HEK293 (cell line): ENCODE measurements around the gene FRMPD4.
A peak's percentile ranks its signal among the peaks of the same experiment; 100 is the strongest.

Experiments
- CTCF ChIA-PET: fragments of 350-600 bp; formaldehyde crosslinking; extraction: SDS; loops from one replicate; lab custom pipeline; 2021; ENCODE audit warnings: antibody characterized with exemption; lab: Yijun Ruan, JAX
- POLR2A ChIA-PET: fragments of 300-600 bp; formaldehyde crosslinking; extraction: SDS; loops from one replicate; lab custom pipeline; 2020; ENCODE audit warnings: antibody characterized with exemption, inconsistent platforms; lab: Yijun Ruan, JAX
- H3K27ac ChIP-seq: fragments of 200-500 bp; sonication (Bioruptor generic); 2 replicates; pipeline ENCODE4 v1.5.1; 2014; ENCODE audit warnings: low read depth, low read length, control low read depth, inconsistent platforms; ENCODE audit errors: extremely low read depth
- H3K36me3 ChIP-seq, 2 experiments: fragments of 200-500 bp in 1 of 2; sonication (Bioruptor generic) in 1 of 2; 1 replicate in 1 of 2; 2 replicates in 1 of 2; pipeline ENCODE4 v1.5.1; 2014 to 2017; ENCODE audit warnings: inconsistent platforms in 2 of 2, low read length in 2 of 2; ENCODE audit not compliant: control insufficient read depth in 2 of 2, insufficient read depth in 1 of 2
- H3K4me1 ChIP-seq: fragments of 200-500 bp; sonication (Bioruptor generic); 2 replicates; pipeline ENCODE4 v1.5.1; 2014; ENCODE audit warnings: mild to moderate bottlenecking, low read length, inconsistent platforms; ENCODE audit not compliant: control insufficient read depth, insufficient read depth
- H3K4me3 ChIP-seq: 2 replicates; pipeline ENCODE4 v1.5.1; 2011; ENCODE audit warnings: low read depth, mild to moderate bottlenecking, control low read depth, low read length, moderate library complexity
- H3K9me3 ChIP-seq: fragments of 200-500 bp; sonication (Bioruptor generic); 2 replicates; pipeline ENCODE4 v1.5.1; 2014; ENCODE audit warnings: low read depth, low read length, inconsistent platforms; ENCODE audit not compliant: control insufficient read depth, insufficient read depth
- BCL11B ChIP-seq: fragments of 450-650 bp; formaldehyde crosslinking; IDR thresholded peaks from 2 replicates; pipeline ENCODE4 v1.5.1; 2016; ENCODE audit warnings: low read depth, missing biosample characterization, missing genetic modification characterization
- CTCF ChIP-seq: fragments of 450-650 bp; formaldehyde crosslinking; IDR thresholded peaks from 2 replicates; pipeline ENCODE4 v1.5.1; 2016; ENCODE audit warnings: missing biosample characterization, missing genetic modification characterization
- EGR2 ChIP-seq: fragments of 450-650 bp; formaldehyde crosslinking; IDR thresholded peaks from 2 replicates; pipeline ENCODE4 v1.5.1; 2016; ENCODE audit warnings: low read depth, missing biosample characterization, missing genetic modification characterization
- GFI1B ChIP-seq: fragments of 450-650 bp; formaldehyde crosslinking; IDR thresholded peaks from 2 replicates; pipeline ENCODE4 v1.5.1; 2016; ENCODE audit warnings: missing biosample characterization, missing genetic modification characterization
- HOXC10 ChIP-seq: sonication (generic); formaldehyde crosslinking; IDR thresholded peaks from 2 replicates; pipeline ENCODE4 v1.8.1; 2023; ENCODE audit warnings: mild to moderate bottlenecking, missing genetic modification reagents
- OSR2 ChIP-seq: fragments of 450-650 bp; formaldehyde crosslinking; IDR thresholded peaks from 2 replicates; pipeline ENCODE4 v1.5.1; 2016; ENCODE audit warnings: missing biosample characterization, missing genetic modification characterization
- TSHZ1 ChIP-seq: fragments of 450-650 bp; formaldehyde crosslinking; IDR thresholded peaks from 2 replicates; pipeline ENCODE4 v1.5.1; 2016; ENCODE audit warnings: missing biosample characterization, missing genetic modification characterization, borderline replicate concordance
- ZBTB17 ChIP-seq: fragments of 450-650 bp; formaldehyde crosslinking; IDR thresholded peaks from 2 replicates; pipeline ENCODE4 v1.5.1; 2016; ENCODE audit warnings: missing biosample characterization, missing genetic modification characterization
- ZBTB48 ChIP-seq: fragments of 450-650 bp; formaldehyde crosslinking; IDR thresholded peaks from 2 replicates; pipeline ENCODE4 v1.5.1; 2016; ENCODE audit warnings: missing biosample characterization, missing genetic modification characterization
- ZBTB6 ChIP-seq: fragments of 450-650 bp; formaldehyde crosslinking; IDR thresholded peaks from 2 replicates; pipeline ENCODE4 v1.5.1; 2017; ENCODE audit warnings: missing biosample characterization, missing genetic modification characterization
- ZFP41 ChIP-seq: fragments of 450-650 bp; formaldehyde crosslinking; IDR thresholded peaks from 2 replicates; pipeline ENCODE4 v1.5.1; 2016; ENCODE audit warnings: missing biosample characterization, missing genetic modification characterization, borderline replicate concordance
- ZNF138 ChIP-seq: fragments of 450-650 bp; formaldehyde crosslinking; IDR thresholded peaks from 2 replicates; pipeline ENCODE4 v1.5.1; 2016; ENCODE audit warnings: missing biosample characterization, missing genetic modification characterization, borderline replicate concordance
- ZNF146 ChIP-seq: fragments of 450-650 bp; formaldehyde crosslinking; IDR thresholded peaks from 2 replicates; pipeline ENCODE4 v1.5.1; 2016; ENCODE audit warnings: missing biosample characterization, missing genetic modification characterization
- ZNF155 ChIP-seq: fragments of 450-650 bp; formaldehyde crosslinking; IDR thresholded peaks from 2 replicates; pipeline ENCODE4 v1.5.1; 2016; ENCODE audit warnings: missing biosample characterization, missing genetic modification characterization
- ZNF266 ChIP-seq: fragments of 450-650 bp; formaldehyde crosslinking; IDR thresholded peaks from 2 replicates; pipeline ENCODE4 v1.5.1; 2016; ENCODE audit warnings: missing biosample characterization, missing genetic modification characterization, low read depth
- ZNF302 ChIP-seq: fragments of 450-650 bp; formaldehyde crosslinking; IDR thresholded peaks from 2 replicates; pipeline ENCODE4 v1.5.1; 2016; ENCODE audit warnings: missing biosample characterization, missing genetic modification characterization, low read depth
- ZNF37A ChIP-seq: fragments of 450-650 bp; IDR thresholded peaks from 2 replicates; pipeline ENCODE4 v1.5.1; 2018; ENCODE audit warnings: missing biosample characterization, missing genetic modification characterization
- ZNF394 ChIP-seq: fragments of 450-650 bp; formaldehyde crosslinking; IDR thresholded peaks from 2 replicates; pipeline ENCODE4 v1.5.1; 2016; ENCODE audit warnings: missing biosample characterization, missing genetic modification characterization, mild to moderate bottlenecking, moderate library complexity, borderline replicate concordance
- ZNF501 ChIP-seq: fragments of 450-650 bp; formaldehyde crosslinking; IDR thresholded peaks from 2 replicates; pipeline ENCODE4 v1.5.1; 2016; ENCODE audit warnings: missing biosample characterization, missing genetic modification characterization
- ZNF514 ChIP-seq: fragments of 450-650 bp; formaldehyde crosslinking; IDR thresholded peaks from 2 replicates; pipeline ENCODE4 v1.5.1; 2016; ENCODE audit warnings: missing biosample characterization, missing genetic modification characterization
- ZNF560 ChIP-seq: fragments of 450-650 bp; formaldehyde crosslinking; IDR thresholded peaks from 2 replicates; pipeline ENCODE4 v1.5.1; 2017; ENCODE audit warnings: missing biosample characterization, missing genetic modification characterization, borderline replicate concordance
- ZNF777 ChIP-seq: fragments of 450-650 bp; formaldehyde crosslinking; IDR thresholded peaks from 2 replicates; pipeline ENCODE4 v1.5.1; 2017; ENCODE audit warnings: missing biosample characterization, missing genetic modification characterization, borderline replicate concordance
- ZNF830 ChIP-seq: fragments of 450-650 bp; IDR thresholded peaks from 2 replicates; pipeline ENCODE4 v1.5.0; 2018; ENCODE audit warnings: missing biosample characterization, missing genetic modification characterization, low read depth, mild to moderate bottlenecking, moderate library complexity

The FRMPD4 gene

GRCh38 chrX:12370497-12370986, 232.3 kb downstream of the FRMPD4 start (continued):
- no peak for TF ChIP-seq GFI1B (tag by site-specific recombination)
- TF ChIP-seq ZNF266, result no peak
- no peak for TF ChIP-seq ZBTB6 (tag by site-specific recombination)
- no peak for TF ChIP-seq ZNF37A (tag by site-specific recombination)
- no peak for TF ChIP-seq TSHZ1 (tag by site-specific recombination)
- no peak for TF ChIP-seq ZNF138 (tag by site-specific recombination)
- TF ChIP-seq ZNF830, result no peak

- H3K9me3 ChIP-seq, result no peaks in the 10 kb centered on the region
- no peaks in the 10 kb centered on the region for H3K36me3 ChIP-seq
- no peak overlapping the region for H3K27ac ChIP-seq
- ChIA-PET POLR2A (no interaction called here), CTCF (no interaction called here)
- 0 out of 2 replicates have a peak, but pooled peaks cover 2% of the 10 kb centered on the region for H3K4me1 ChIP-seq
- TF ChIP-seq ZBTB17 (tag by site-specific recombination) (peak; percentile 53; the same call in 1 of the 2 replicates), CTCF (tag by site-specific recombination) (no peak)
- no peak overlapping the region for H3K4me3 ChIP-seq
These were observed 233.8 kb downstream of the FRMPD4 start for GRCh38 chrX:12372111-12372510.

- no peaks in the 10 kb centered on the region for H3K9me3 ChIP-seq
- no peak for TF ChIP-seq ZFP41 (tag by site-specific recombination)
- TF ChIP-seq EGR2 (tag by site-specific recombination), result no peak
- TF ChIP-seq ZBTB48, result no peak
- no peak for TF ChIP-seq ZNF560 (tag by site-specific recombination)
- TF ChIP-seq, all 188 proteins: peak for 0
- Histone ChIP-seq H3K4me3 (no peak overlapping the region), H3K36me3 (no peaks in the 10 kb centered on the region), H3K4me1 (0 out of 2 replicates have a peak, but pooled peaks cover 2% of the 10 kb centered on the region), H3K27ac (no peak overlapping the region)
- ChIA-PET POLR2A (no interaction called here), CTCF (interaction anchor here (0.7 kb wide), 1 partner anchor 194 kb away, joined by 3 read pairs; no protein-coding TSS in a partner anchor)
These were observed 236.0 kb downstream of the FRMPD4 start for GRCh38 chrX:12374286-12374685.

GRCh38 chrX:12378253-12378652, 240.0 kb downstream of the FRMPD4 start:
- H3K9me3 ChIP-seq, result no peaks in the 10 kb centered on the region
- no peak overlapping the region for H3K27ac ChIP-seq
- H3K4me1 ChIP-seq, result 0 out of 2 replicates have a peak, but pooled peaks cover 2% of the 10 kb centered on the region
- H3K4me3 ChIP-seq, result no peak overlapping the region
- POLR2A ChIA-PET, result no interaction called here
- no peaks in the 10 kb centered on the region for H3K36me3 ChIP-seq
- TF ChIP-seq ZNF514 (tag by site-specific recombination), result no peak
- no peak for TF ChIP-seq ZNF146 (tag by site-specific recombination)
- no peak for TF ChIP-seq ZNF394 (tag by site-specific recombination)
- TF ChIP-seq ZNF155, result no peak
- no peak for TF ChIP-seq ZNF777 (tag by site-specific recombination)
- no peak for TF ChIP-seq ZNF501
- TF ChIP-seq HOXC10 (CRISPR knock-in tag), result no peak
- no peak for TF ChIP-seq ZNF302 (tag by site-specific recombination)
- no peak for TF ChIP-seq OSR2 (tag by site-specific recombination)
- TF ChIP-seq BCL11B, result no peak
- CTCF ChIA-PET, result no interaction called here
